HG02981 (cell line): ENCODE results near the gene ENSA.
A peak's percentile ranks its signal among the peaks of the same experiment; 100 is the strongest.
"Not testable (repeated sequence)": the region's sequence is repeated elsewhere in the genome, so short reads cannot be mapped to it uniquely, and the experiment has no call there.

ENCODE experiments used
- ATAC-seq: cut with Tn5 transposase; IDR thresholded peaks from one replicate; pipeline ENCODE4 v1.9.1; 2021; ENCODE audit warnings: mild to moderate bottlenecking, moderate library complexity; ENCODE audit not compliant: unreplicated experiment

Gene ENSA, protein sequence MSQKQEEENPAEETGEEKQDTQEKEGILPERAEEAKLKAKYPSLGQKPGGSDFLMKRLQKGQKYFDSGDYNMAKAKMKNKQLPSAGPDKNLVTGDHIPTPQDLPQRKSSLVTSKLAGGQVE

DNA sequence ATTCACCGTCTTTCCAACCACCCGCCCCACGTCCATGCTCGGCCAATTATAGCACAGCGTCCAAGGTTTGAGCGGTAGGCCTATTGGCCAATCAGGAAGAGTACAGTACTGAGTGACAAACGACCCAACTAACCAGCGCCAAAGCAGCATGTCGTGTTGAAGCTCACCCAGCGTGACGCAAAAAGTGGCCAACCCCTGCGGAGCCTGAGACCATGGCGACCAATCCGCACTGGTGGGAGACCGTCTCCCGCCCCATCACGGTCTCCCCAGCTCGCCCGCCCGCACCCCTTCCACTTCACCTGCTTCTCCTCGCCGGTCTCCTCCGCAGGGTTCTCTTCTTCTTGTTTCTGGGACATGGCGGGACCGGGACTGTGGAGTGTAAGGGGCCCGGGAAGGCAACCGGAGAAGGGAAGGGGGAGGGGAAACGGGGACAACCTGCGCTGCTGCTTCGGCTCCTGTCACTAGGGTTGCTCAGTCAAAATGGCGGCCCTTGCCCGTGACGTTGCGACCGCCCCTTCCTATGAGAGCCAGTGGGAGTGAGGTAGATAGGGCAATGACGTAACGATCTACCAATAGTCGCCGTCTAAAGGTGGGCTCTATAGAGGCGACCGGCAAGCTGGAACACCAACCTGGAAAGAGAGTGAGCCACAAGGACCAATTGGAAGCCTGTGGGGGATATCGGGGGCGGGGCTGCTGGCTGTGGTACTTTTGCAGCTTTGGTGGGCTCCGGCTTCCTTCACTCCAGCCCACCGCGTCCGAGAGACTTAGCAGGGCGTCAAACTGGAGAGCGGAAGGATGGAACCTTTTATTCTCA is at the start of gene ENSA:
ENSA (minus strand) TSS at position 498 of the 814 bp plus-strand sequence; CDS start at position 356, 142 bp downstream.
- ATAC-seq = peak; percentile 92

DNA sequence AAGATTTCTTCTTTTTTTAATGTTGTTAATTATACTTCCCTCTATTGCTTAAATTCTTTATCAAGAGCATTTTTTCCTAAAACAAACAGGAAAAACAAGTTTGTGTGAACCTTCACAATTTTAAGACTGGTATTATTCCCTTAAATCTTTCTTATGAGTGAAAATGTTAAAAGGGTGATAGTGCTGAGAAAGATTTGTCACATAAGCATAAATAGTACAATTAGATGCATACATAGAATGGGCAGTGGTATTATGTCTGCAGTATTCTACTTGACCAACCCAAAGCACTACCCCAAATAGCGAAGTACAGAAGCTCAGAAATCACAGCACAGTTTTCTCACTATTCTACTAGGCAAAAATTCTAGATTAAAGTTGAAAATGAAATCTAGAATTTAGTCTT is 49.6 kb upstream of the ENSA start:
- ATAC-seq = no peak

GRCh38 chr1:150674881-150675280 is 45.5 kb upstream of the ENSA start:
- no peak for ATAC-seq

DNA sequence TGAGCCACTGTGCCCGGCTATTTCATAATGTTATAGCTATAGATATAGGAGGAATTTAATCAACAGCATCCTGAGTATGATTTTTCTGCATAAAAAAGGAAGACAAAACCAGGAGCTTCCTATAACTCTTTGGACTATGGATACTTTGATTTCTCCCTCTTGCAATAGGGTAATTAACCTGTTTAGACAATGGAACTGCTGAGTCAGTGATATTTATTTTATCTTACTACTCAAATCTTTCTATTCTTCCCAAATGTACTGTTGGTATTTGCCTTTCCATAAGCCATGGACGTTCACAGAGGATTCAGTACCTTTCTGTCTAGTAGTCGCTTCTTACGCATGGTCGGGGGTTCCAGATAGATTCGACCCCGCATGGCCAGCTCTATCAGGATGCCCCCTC is 33.9 kb upstream of the ENSA start:
- ATAC-seq = no peak

- ATAC-seq = no peak
These were observed 33.4 kb upstream of the ENSA start for GRCh38 chr1:150662811-150663210.

DNA sequence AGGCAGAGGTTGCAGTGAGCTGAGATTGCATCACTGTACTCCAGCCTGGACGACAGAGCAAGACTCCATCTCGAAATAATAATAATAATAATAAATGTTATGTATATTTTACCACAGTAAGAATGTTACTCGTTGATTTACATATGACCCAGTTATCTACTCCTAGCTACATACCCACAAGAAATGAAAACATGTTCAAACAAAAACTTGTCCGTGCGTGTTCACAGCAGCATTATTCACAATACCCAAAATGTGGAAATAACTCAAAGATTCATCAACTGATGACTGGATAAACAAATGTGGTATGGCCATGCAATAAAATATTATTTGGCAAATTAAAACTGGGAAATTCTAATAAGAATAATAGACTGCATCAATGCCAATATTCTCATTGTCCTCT is 31.7 kb upstream of the ENSA start:
- no peak for ATAC-seq

- ATAC-seq = no peak
These were observed 31.2 kb upstream of the ENSA start for GRCh38 chr1:150660584-150660983.

DNA sequence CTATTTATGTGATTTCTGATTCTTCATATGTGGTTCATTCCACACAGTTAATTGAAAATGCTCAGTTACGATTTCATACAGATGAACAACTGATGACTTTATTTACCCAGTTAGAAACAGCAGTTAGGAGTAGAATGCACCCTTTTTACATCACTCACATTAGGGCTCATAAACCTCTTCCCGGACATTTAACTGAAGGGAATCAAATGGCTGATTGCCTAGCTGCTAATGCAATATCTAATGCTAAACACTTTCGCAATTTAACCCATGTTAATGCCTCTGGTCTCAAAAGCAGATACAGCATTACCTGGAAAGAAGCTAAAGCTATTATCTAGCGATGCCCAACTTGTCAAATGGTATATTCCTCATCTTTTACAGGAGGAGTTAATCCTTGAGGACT is 27.7 kb upstream of the ENSA start:
- not testable (repeated sequence) for ATAC-seq

DNA sequence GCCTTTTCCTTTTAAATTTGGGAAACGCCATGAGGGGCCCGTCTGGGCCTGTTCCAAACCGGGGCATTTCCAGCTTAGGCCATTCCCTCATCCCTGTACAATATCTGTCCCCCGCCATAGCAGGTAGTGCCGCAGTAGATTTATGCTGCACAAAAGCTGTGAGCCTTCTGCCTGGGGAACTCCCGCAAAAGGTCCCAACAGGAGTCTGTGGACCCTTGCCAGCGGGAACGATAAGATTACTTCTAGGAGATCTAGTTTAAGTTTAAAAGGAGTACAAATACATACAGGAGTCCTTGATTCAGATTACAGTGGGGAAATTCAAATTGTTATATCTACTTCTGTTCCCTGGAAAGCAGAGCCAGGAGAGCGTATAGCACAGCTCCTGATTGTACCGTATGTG is 25.2 kb upstream of the ENSA start:
- ATAC-seq = not testable (repeated sequence)

DNA sequence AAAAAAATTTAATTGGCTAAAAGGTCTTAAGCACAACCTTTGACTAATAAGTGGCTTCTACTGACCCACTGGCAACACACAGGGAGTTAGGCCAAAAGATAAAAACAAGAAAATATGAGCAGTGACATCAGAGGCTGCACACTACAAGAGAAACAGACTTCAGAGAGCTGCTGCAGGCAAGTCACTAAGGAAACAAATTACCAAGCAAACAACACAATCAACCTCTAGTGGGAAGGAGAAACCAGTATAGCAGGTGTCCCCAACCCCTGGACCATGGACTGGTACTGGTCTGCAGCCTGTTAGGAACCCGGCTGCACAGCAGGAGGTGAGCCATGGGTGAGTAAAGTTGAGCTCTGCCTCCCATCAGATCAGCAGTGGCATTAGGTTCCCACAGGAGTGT is 20.8 kb upstream of the ENSA start:
- ATAC-seq = no peak

DNA sequence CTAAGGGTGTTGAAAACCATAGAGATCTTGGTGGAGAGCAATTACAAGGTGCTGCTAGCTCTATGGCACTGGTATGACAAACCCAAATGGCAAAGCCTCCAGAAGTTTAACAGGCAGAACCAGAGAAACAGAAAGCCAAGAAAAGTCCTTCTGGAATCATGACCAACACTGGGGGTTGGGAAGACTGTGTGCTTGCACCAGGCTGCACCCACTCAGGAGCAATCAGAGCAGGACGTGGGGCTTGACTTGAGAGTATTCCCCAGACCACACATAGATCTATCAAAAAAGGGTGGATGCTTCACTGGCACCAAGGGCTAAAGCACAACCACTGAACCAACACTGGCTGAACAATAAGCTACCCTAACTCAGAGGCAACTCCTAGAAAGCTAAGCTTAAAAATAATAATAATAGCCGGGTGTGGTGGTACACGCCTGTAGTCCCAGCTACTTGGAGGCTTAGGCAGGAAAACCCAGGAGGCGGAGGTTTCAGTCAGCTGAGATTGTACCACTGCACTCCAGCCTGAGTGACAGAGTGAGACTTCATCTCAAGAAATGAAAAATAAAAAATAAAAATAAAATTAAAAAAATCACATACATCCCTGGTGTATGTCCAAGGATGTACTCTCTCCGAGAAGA is 20.1 kb upstream of the ENSA start:
- no peak for ATAC-seq

GRCh38 chr1:150642296-150642695 is 12.9 kb upstream of the ENSA start:
- ATAC-seq = no peak

DNA sequence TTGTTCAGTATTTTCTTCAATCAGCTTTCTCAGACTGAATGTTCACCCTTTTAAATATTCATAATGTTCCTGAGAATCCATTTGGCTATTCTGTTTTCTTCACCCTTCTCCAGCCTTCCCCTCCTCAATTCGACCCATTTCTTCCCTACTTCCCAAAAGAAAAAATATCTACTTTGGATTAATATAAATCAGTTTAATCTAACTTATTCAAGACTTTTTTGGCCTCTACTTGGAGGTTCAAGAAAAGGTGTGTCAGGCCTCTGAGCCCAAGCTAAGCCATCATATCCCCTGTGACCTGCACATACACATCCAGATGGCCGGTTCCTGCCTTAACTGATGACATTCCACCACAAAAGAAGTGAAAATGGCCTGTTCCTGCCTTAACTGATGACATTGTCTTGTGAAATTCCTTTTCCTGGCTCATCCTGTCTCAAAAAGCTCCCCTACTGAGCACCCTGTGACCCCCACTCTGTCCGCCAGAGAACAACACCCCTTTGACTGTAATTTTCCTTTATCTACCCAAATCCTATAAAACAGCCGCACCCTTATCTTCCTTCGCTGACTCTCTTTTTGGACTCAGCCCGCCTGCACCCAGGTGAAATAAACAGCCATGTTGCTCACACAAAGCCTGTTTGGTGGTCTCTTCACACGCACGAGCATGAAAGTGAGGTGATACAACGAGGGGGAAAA is 11.9 kb upstream of the ENSA start:
- not testable (repeated sequence) for ATAC-seq

GRCh38 chr1:150638430-150638829 is 9.0 kb upstream of the ENSA start:
- not testable (repeated sequence) for ATAC-seq

DNA sequence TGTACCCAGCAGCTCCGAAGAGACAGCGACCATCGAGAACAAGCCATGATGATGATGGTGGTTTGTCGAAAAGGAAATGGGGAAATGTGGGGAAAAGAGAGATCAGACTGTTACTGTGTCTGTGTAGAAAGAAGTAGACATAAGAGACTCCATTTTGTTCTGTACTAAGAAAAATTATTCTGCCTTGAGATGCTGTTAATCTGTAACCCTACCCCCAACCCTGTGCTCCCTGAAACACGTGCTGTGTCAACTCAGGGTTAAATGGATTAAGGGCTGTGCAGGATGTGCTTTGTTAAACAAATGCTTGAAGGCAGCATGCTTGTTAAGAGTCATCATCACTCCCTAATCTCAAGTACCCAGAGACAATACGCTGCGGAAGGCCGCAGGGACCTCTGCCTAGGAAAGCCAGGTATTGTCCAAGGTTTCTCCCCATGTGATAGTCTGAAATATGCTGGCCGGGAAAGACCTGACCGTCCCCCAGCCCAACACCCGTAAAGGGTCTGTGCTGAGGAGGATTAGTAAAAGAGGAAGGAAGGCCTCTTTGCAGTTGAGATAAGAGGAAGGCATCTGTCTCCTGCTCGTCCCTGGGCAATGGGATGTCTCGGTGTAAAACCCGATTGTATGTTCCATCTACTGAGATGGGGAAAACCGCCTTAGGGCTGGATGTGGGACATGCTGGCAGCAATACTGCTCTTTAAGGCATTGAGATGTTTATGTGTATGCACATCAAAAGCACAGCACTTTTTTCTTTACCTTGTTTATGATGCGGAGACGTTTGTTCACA is 5.6 kb upstream of the ENSA start:
- not testable (repeated sequence) for ATAC-seq

DNA sequence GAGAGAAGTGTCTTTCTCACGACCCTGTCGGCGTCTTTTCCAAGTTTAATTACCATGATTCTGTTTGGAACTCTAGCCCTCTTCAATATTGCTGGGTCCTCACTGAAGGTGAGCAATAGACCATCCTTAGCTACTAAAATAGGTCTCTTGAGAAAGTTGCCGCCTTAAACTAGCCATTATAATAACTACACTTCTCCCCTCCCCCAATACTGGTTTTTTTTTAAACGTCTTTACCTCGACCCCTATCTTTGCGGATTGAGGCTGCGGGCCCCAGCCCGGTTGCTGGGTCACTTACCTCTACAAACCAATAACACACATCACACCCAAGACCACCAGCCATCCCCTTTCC is 672 bp downstream of the ENSA start:
- ATAC-seq = no peak

GRCh38 chr1:150627826-150628410 is 1.5 kb downstream of the ENSA start:
- ATAC-seq = no peak

DNA sequence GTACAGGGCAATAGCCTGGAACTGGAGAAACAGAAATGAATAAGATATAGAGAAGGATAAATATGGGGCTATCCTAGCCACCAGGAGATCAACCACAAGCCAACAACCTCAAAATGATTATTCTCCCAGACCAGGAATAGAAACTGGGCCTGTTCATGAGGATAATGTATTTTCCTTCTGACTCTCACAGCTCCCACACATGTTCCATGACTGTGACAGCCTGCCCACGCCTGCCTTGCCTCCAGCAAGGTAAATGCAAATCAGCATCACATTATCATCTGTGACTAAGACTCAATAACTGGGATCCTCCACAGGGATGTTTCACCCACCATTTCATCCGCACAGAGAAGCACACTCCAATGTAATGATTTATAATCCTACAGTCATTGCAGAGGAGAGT is 3.3 kb downstream of the ENSA start:
- ATAC-seq = no peak

DNA sequence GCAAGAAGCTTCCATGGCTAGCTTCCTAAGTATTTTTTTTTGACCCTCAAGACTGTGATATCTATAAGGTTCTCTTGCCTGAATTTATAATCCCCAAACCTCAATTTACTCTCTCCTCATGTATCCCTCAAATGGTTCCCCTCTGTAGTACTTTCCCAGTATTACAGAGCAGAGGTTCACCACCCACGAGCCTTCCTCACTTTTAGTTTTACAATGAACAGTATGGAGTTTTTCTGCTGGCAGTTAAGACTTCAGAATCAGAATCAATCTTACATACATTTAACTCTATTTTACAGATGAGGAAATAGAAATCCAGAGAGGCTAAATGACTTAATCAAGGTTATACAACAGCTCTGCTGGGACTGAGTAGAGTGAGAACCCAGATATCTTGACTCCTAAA is 4.9 kb downstream of the ENSA start:
- ATAC-seq = not testable (repeated sequence)

DNA sequence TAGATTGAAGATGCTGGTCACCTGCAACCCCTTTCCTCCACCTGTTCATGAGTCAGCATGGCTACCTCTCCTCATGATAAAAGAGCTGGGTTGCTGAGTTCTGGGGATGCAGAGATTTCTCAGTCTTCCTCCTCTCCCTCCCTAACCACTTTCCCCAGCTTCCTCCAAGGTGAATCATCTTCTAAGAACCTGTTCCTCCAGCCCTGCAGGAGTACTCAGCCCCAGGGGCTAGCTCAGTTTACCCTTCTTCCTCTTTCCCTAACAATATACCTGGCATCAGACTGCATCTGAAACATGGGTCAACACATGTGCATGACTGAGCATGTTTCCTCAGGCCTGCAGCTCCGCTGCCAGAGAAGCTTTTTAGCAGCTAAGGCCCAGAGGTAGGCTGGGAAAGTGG is 5.3 kb downstream of the ENSA start:
- ATAC-seq = not testable (repeated sequence)
